ENCODE results near the gene OCA2. TPM values are rescaled to one million over a fixed set of nuclear protein-coding genes. Genes with fewer than 3 reads are reported as not detected.

Gene OCA2
- total RNA-seq, 2 donors from 2014 or later: 0.10 to 0.82 TPM

GRCh38 chr15:28030801-28031200 is 68.3 kb downstream of the OCA2 start:
- Histone ChIP-seq H3K36me3 (no peaks in the 10 kb centered on the region), H3K9ac (ENCODE audit: low read depth in 2 of 2, low read length in 2 of 2) (no peak overlapping the region), H3K4me1 (no peaks in the 10 kb centered on the region), H3K9me3 (no peaks in the 10 kb centered on the region), H3K27me3 (no peaks in the 10 kb centered on the region), H3K4me3 (no peak overlapping the region), H3K27ac (no peak overlapping the region)
- intact Hi-C loops (cut with DNase I): no loop called here
- TF ChIP-seq CTCF (IDR thresholded peaks at IDR 0.05): no peak
- DNase-seq: no peak

- DNase-seq: peak; percentile 6
- intact Hi-C loops (cut with DNase I): no loop called here
These were observed 71.4 kb downstream of the OCA2 start for GRCh38 chr15:28027714-28028076.

GRCh38 chr15:28026764-28027713 is 72.1 kb downstream of the OCA2 start:
- no peaks in the 10 kb centered on the region for H3K4me1 ChIP-seq
- H3K9ac ChIP-seq (ENCODE audit: low read depth in 2 of 2, low read length in 2 of 2): no peak overlapping the region
- no peak overlapping the region for H3K4me3 ChIP-seq
- intact Hi-C loops (cut with DNase I): no loop called here
- no peak overlapping the region for H3K27ac ChIP-seq
- no peak for TF ChIP-seq CTCF (IDR thresholded peaks at IDR 0.05)
- H3K27me3 ChIP-seq: no peaks in the 10 kb centered on the region
- peak; percentile 7 for DNase-seq
- no peaks in the 10 kb centered on the region for H3K36me3 ChIP-seq
- H3K9me3 ChIP-seq: no peaks in the 10 kb centered on the region

More at GRCh38 chr15:28027714-28028076, 71.4 kb downstream of the OCA2 start:
- TF ChIP-seq CTCF (IDR thresholded peaks at IDR 0.05): no peak
- H3K27me3 ChIP-seq: no peaks in the 10 kb centered on the region
- H3K4me3 ChIP-seq: no peak overlapping the region
- no peak overlapping the region for H3K9ac ChIP-seq (ENCODE audit: low read depth in 2 of 2, low read length in 2 of 2)
- H3K36me3 ChIP-seq: no peaks in the 10 kb centered on the region
- H3K27ac ChIP-seq: no peak overlapping the region
- H3K9me3 ChIP-seq: no peaks in the 10 kb centered on the region
- no peaks in the 10 kb centered on the region for H3K4me1 ChIP-seq

GRCh38 chr15:28026221-28026620 is 72.9 kb downstream of the OCA2 start:
- H3K27ac ChIP-seq: no peak overlapping the region
- no peaks in the 10 kb centered on the region for H3K9me3 ChIP-seq
- H3K4me1 ChIP-seq: no peaks in the 10 kb centered on the region
- H3K36me3 ChIP-seq: no peaks in the 10 kb centered on the region
- no peaks in the 10 kb centered on the region for H3K27me3 ChIP-seq
- TF ChIP-seq CTCF (IDR thresholded peaks at IDR 0.05): no peak
- intact Hi-C loops (cut with DNase I): no loop called here
- DNase-seq: peak; percentile 9
- no peak overlapping the region for H3K4me3 ChIP-seq
- no peak overlapping the region for H3K9ac ChIP-seq (ENCODE audit: low read depth in 2 of 2, low read length in 2 of 2)

GRCh38 chr15:28025413-28025812 is 73.7 kb downstream of the OCA2 start:
- no peaks in the 10 kb centered on the region for H3K36me3 ChIP-seq
- H3K9me3 ChIP-seq: no peaks in the 10 kb centered on the region
- H3K9ac ChIP-seq (ENCODE audit: low read depth in 2 of 2, low read length in 2 of 2): no peak overlapping the region
- intact Hi-C loops (cut with DNase I): no loop called here
- TF ChIP-seq CTCF (IDR thresholded peaks at IDR 0.05): no peak
- H3K27me3 ChIP-seq: no peaks in the 10 kb centered on the region
- H3K4me1 ChIP-seq: no peaks in the 10 kb centered on the region
- H3K27ac ChIP-seq: no peak overlapping the region
- DNase-seq: no peak
- no peak overlapping the region for H3K4me3 ChIP-seq

All from colonic mucosa (tissue), 4 donors.